H1 (cell line): ENCODE measurements around the gene PDZRN4. TPM values are rescaled to one million over a fixed set of nuclear protein-coding genes. Genes with fewer than 3 reads are reported as not detected.

Experiments
- CTCF ChIA-PET: fragments of 300-600 bp; sonication (Branson Sonifier 250); formaldehyde crosslinking; loops from one replicate; lab custom pipeline; 2021; ENCODE audit not compliant: partially characterized antibody; lab: Charles Lee
- POLR2A ChIA-PET: fragments of 300-600 bp; sonication (Branson Sonifier 250); formaldehyde crosslinking; loops from one replicate; lab custom pipeline; 2021; ENCODE audit warnings: inconsistent platforms; ENCODE audit not compliant: partially characterized antibody; lab: Charles Lee
- DNase-seq, 2 experiments: peaks; one replicate each; pipeline versions ENCODE4 v3.0.0 to v3.0.0-alpha.2; 2010 to 2022; ENCODE audit warnings: low spot score in 2 of 2, low read depth in 1 of 2, mixed read lengths in 1 of 2
- FAIRE-seq: peaks from 2 replicates; lab custom pipeline; 2011; peaks lifted over from hg19 to GRCh38; lab: Jason Lieb, UNC
- H2AFZ ChIP-seq: 2 replicates; pipeline ENCODE4 v1.8.1; 2012; ENCODE audit warnings: low read length, inconsistent platforms
- H2AK5ac ChIP-seq: 2 replicates; pipeline ENCODE4 v1.6.1; 2013; ENCODE audit warnings: low read depth, low read length
- H2BK120ac ChIP-seq: replicated peaks from 2 replicates; pipeline ENCODE3; 2013; ENCODE audit warnings: low read depth, low read length, inconsistent platforms
- H2BK12ac ChIP-seq: 2 replicates; pipeline ENCODE4 v1.6.1; 2013; ENCODE audit warnings: low read depth, low read length
- H2BK15ac ChIP-seq: 2 replicates; pipeline ENCODE4 v1.6.1; 2013; ENCODE audit warnings: low read length
- H2BK20ac ChIP-seq: 2 replicates; pipeline ENCODE4 v1.6.1; 2013; ENCODE audit warnings: low read length
- H2BK5ac ChIP-seq: 2 replicates; pipeline ENCODE4 v1.6.1; 2013; ENCODE audit warnings: low read depth, low read length
- H3K14ac ChIP-seq: 2 replicates; pipeline ENCODE4 v1.6.1; 2013; ENCODE audit warnings: inconsistent platforms; ENCODE audit not compliant: insufficient read length
- H3K18ac ChIP-seq: 2 replicates; pipeline ENCODE4 v1.6.1; 2013; ENCODE audit warnings: low read length; ENCODE audit errors: extremely low read depth
- H3K23ac ChIP-seq: 2 replicates; pipeline ENCODE4 v1.6.1; 2013; ENCODE audit warnings: inconsistent platforms; ENCODE audit not compliant: insufficient read length
- H3K23me2 ChIP-seq: 2 replicates; pipeline ENCODE4 v1.6.1; 2013; ENCODE audit warnings: low read depth, low read length
- H3K27ac ChIP-seq: 2 replicates; pipeline ENCODE4 v1.6.1; 2011; ENCODE audit warnings: low read depth, low read length, inconsistent platforms
- H3K27me3 ChIP-seq, 4 experiments: replicated peaks in 1 of 4; 1 replicate in 1 of 4; 2 replicates in 3 of 4; pipeline versions ENCODE4 v1.6.1 to v1.8.1; 2011 to 2013; ENCODE audit warnings: low read length in 3 of 4, mild to moderate bottlenecking in 3 of 4, inconsistent platforms in 2 of 4, mixed read lengths in 2 of 4, moderate library complexity in 1 of 4; ENCODE audit not compliant: control insufficient read depth in 3 of 4, insufficient read depth in 3 of 4; ENCODE audit errors: extremely low read depth in 1 of 4
- H3K36me3 ChIP-seq, 4 experiments: 2 replicates each; pipeline versions ENCODE4 v1.6.1 to v1.8.1; 2011 to 2013; ENCODE audit warnings: mild to moderate bottlenecking in 4 of 4, low read length in 3 of 4, moderate library complexity in 2 of 4, control low read depth in 1 of 4, inconsistent platforms in 1 of 4; ENCODE audit not compliant: insufficient read depth in 4 of 4, control insufficient read depth in 2 of 4
- H3K4ac ChIP-seq: replicated peaks from 2 replicates; pipeline ENCODE3; 2013; ENCODE audit warnings: low read length, low read depth, mixed read lengths, inconsistent platforms; ENCODE audit not compliant: insufficient read length
- H3K4me1 ChIP-seq, 4 experiments: replicated peaks in 1 of 4; 1 replicate in 1 of 4; 2 replicates in 3 of 4; pipeline versions ENCODE4 v1.6.1 to v1.8.1; 2011 to 2013; ENCODE audit warnings: low read length in 3 of 4, inconsistent platforms in 2 of 4, mixed read lengths in 1 of 4; ENCODE audit not compliant: insufficient read depth in 4 of 4, control insufficient read depth in 3 of 4
- H3K4me2 ChIP-seq, 2 experiments: 2 replicates each; pipeline versions ENCODE4 v1.6.1 to v1.8.1; 2011 to 2013; ENCODE audit warnings: low read depth in 2 of 2, low read length in 2 of 2, control low read depth in 1 of 2, inconsistent platforms in 1 of 2, mild to moderate bottlenecking in 1 of 2; ENCODE audit not compliant: insufficient read depth in 1 of 2
- H3K4me3 ChIP-seq, 4 experiments: fragments of 200-600, 300-600 bp in 1 of 4; sonication (generic), shearing (Covaris generic), sonication (Bioruptor Twin) in 1 of 4; 2 replicates each; pipeline versions ENCODE4 v1.5.1 to v1.8.1; 2011 to 2016; ENCODE audit warnings: low read length in 4 of 4, low read depth in 3 of 4, control low read depth in 2 of 4, inconsistent platforms in 2 of 4, mild to moderate bottlenecking in 2 of 4, mixed read lengths in 1 of 4, moderate library complexity in 1 of 4; ENCODE audit not compliant: insufficient read depth in 2 of 4; ENCODE audit errors: extremely low read depth in 1 of 4
- H3K56ac ChIP-seq: replicated peaks from 2 replicates; pipeline ENCODE3; 2013; ENCODE audit warnings: low read depth, mild to moderate bottlenecking, mixed read lengths, low read length, inconsistent platforms; ENCODE audit not compliant: insufficient read length
- H3K79me1 ChIP-seq: 2 replicates; pipeline ENCODE4 v1.6.1; 2013; ENCODE audit warnings: low read depth, low read length, control low read depth
- H3K79me2 ChIP-seq, 2 experiments: 2 replicates each; pipeline versions ENCODE4 v1.6.1 to v1.8.1; 2012 to 2013; ENCODE audit warnings: low read length in 2 of 2, mild to moderate bottlenecking in 2 of 2, inconsistent platforms in 1 of 2; ENCODE audit not compliant: insufficient read depth in 2 of 2, control insufficient read depth in 1 of 2
- H3K9ac ChIP-seq, 4 experiments: replicated peaks in 1 of 4; 1 replicate in 1 of 4; 2 replicates in 3 of 4; pipeline versions ENCODE4 v1.6.1 to v1.8.1; 2011 to 2013; ENCODE audit warnings: low read depth in 3 of 4, low read length in 3 of 4, control low read depth in 2 of 4, mild to moderate bottlenecking in 2 of 4, moderate library complexity in 2 of 4, inconsistent platforms in 1 of 4; ENCODE audit errors: extremely low read depth in 1 of 4
- H3K9me3 ChIP-seq, 2 experiments: 2 replicates each; pipeline versions ENCODE4 v1.6.1 to v1.8.1; 2012 to 2013; ENCODE audit warnings: mild to moderate bottlenecking in 2 of 2, moderate library complexity in 2 of 2, control low read depth in 1 of 2, inconsistent platforms in 1 of 2, low read depth in 1 of 2, low read length in 1 of 2, mixed read lengths in 1 of 2; ENCODE audit not compliant: insufficient read depth in 2 of 2
- H4K20me1 ChIP-seq, 2 experiments: replicated peaks in 1 of 2; 2 replicates each; pipeline versions ENCODE3 to v1.8.1; 2011 to 2013; ENCODE audit warnings: inconsistent platforms in 2 of 2, low read length in 2 of 2, mild to moderate bottlenecking in 1 of 2; ENCODE audit not compliant: insufficient read depth in 2 of 2, control insufficient read depth in 1 of 2
- H4K5ac ChIP-seq: 2 replicates; pipeline ENCODE4 v1.6.1; 2013; ENCODE audit warnings: low read length, low read depth, mixed read lengths, inconsistent platforms; ENCODE audit not compliant: insufficient read length
- H4K8ac ChIP-seq: 2 replicates; pipeline ENCODE4 v1.8.0; 2013; ENCODE audit warnings: mild to moderate bottlenecking, moderate library complexity, low read length, inconsistent platforms; ENCODE audit not compliant: insufficient read depth; ENCODE audit errors: extremely low read depth
- H4K91ac ChIP-seq: replicated peaks from 2 replicates; pipeline ENCODE3; 2013; ENCODE audit warnings: low read length, mixed read lengths, inconsistent platforms; ENCODE audit not compliant: insufficient read length
- ASH2L ChIP-seq: fragments of 200-600, 300-600 bp; sonication (generic); IDR thresholded peaks from one replicate; pipeline ENCODE4 v1.7.1; 2017; ENCODE audit warnings: low read length
- CBX5 ChIP-seq: fragments of 300-800, 300-1000 bp; sonication (generic); IDR thresholded peaks from 2 replicates; pipeline ENCODE4 v1.7.1; 2016; ENCODE audit warnings: antibody characterized with exemption, low read length, low read depth
- JUND ChIP-seq: IDR thresholded peaks from 2 replicates; pipeline ENCODE4 v1.6.1; 2011; ENCODE audit warnings: mild to moderate bottlenecking, improper control_type of control experiment, low read length
- KDM1A ChIP-seq: fragments of 200-600, 300-600 bp; sonication (generic); IDR thresholded peaks from 2 replicates; pipeline ENCODE4 v1.7.1; 2016; ENCODE audit warnings: mild to moderate bottlenecking, low read length, borderline replicate concordance
- KDM4A ChIP-seq: IDR thresholded peaks from one replicate; pipeline ENCODE4 v1.7.1; 2012; ENCODE audit warnings: low read depth, mild to moderate bottlenecking, moderate library complexity, low read length, inconsistent platforms; ENCODE audit not compliant: severe bottlenecking
- POLR2AphosphoS5 ChIP-seq: IDR thresholded peaks from 2 replicates; pipeline ENCODE4 v1.6.1; 2011; ENCODE audit warnings: low read depth, low read length
- RBBP5 ChIP-seq: IDR thresholded peaks from 2 replicates; pipeline ENCODE4 v1.7.1; 2012; ENCODE audit warnings: low read depth, mild to moderate bottlenecking, inconsistent platforms, low read length, moderate library complexity, borderline replicate concordance
- SAP30 ChIP-seq: fragments of 300-600 bp; sonication (generic); IDR thresholded peaks from 2 replicates; pipeline ENCODE4 v1.7.1; 2012; ENCODE audit warnings: low read length, moderate library complexity, mild to moderate bottlenecking, inconsistent platforms; ENCODE audit not compliant: insufficient read depth, insufficient replicate concordance
- SRF ChIP-seq: IDR thresholded peaks from 2 replicates; pipeline ENCODE4 v1.6.1; 2011; ENCODE audit warnings: mild to moderate bottlenecking, low read depth, low read length, moderate library complexity
- YY1 ChIP-seq: IDR thresholded peaks from 2 replicates; pipeline ENCODE4 v1.6.1; 2011; ENCODE audit warnings: low read depth, mild to moderate bottlenecking, low read length
- WGBS, 2 experiments: shearing (Covaris generic) in 1 of 2; methylation state at CpG; one replicate each; pipeline versions ENCODE4 v1.1.6 to v1.1.7; 2013 to 2015; ENCODE audit warnings: low lambda C conversion rate in 2 of 2, mixed read lengths in 2 of 2, inconsistent platforms in 1 of 2, low coverage in 1 of 2, missing lambda C conversion rate in 1 of 2; ENCODE audit not compliant: insufficient replicate concordance in 2 of 2, insufficient coverage in 1 of 2, insufficient read length in 1 of 2; ENCODE audit errors: extremely low coverage in 1 of 2, missing lambda C conversion rate in 1 of 2; 5-methylcytosine and 5-hydroxymethylcytosine counted together
- polyA plus RNA-seq, 7 experiments: library from polyadenylated mRNA; depleted of rRNA in 3 of 7; stranded (reverse) in 5 of 7; unstranded in 2 of 7; fragments of >200 nt in 5 of 7; fragments of 200-250 nt in 2 of 7; gene quantifications; 1 replicate in 5 of 7; 2 replicates in 1 of 7; 4 replicates in 1 of 7; pipeline versions ENCODE4 v1.2.1 to v1.2.3, GENCODE V29; 2011 to 2013; ENCODE audit warnings: missing spikeins in 2 of 7, mixed read lengths in 2 of 7
- total RNA-seq: library from RNA; stranded (reverse); fragmentation: NEBNext Ultra II Directional; extraction: Animal tissue kit (Norgen Biotek cat#: 25700); gene quantifications from 2 replicates; pipeline ENCODE4 v1.2.1, GENCODE V29; 2021
- TF ChIP-seq, protein P1 (sequence below): IDR thresholded peaks from 2 replicates; pipeline ENCODE4 v1.6.1; 2011; ENCODE audit warnings: low read depth, mild to moderate bottlenecking, low read length; ENCODE audit not compliant: insufficient read depth
- TF ChIP-seq, protein P2 (sequence below): IDR thresholded peaks from 2 replicates; pipeline ENCODE4 v1.6.1; 2011; ENCODE audit warnings: low read length, improper control_type of control experiment
- TF ChIP-seq, protein P3 (sequence below): IDR thresholded peaks from 2 replicates; pipeline ENCODE4 v1.6.1; 2012; ENCODE audit warnings: inconsistent platforms

Gene PDZRN4
- total and polyA plus RNA-seq, 2 of the 8 experiments (the other 6 are each of a cell fraction or from before 2014, with no cell fraction given) = not detected

DNA sequence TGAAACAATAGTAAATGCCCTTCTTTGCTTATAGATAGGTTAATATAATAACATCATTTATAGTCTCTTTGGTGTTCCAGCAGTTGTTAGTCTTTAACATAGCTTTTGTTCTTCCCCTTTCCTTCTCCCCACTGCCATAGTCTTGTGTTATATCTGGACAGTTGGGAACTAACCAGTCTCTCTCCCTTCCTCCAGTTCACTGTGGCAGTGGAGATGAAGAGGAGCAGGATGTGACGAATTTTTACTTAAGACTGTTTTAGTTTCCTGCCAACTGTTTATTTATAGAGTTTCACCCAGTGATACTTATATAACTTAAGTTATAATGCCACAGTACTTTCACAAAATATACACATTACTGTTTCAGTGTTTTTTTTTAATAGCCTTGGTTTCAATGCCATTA is 277.4 kb downstream of the PDZRN4 start:
- CTCF ChIA-PET = interaction anchor here (0.6 to 0.8 kb wide), 2 partner anchors 24 to 630 kb away, joined by 3 read pairs; no protein-coding TSS in a partner anchor
- Histone ChIP-seq H4K91ac (no peak overlapping the region), H3K9me3 (no peaks in the 10 kb centered on the region), H4K5ac (no peak overlapping the region), H3K23ac (no peak overlapping the region), H2AFZ (no peak overlapping the region), H3K4ac (no peak overlapping the region), H2AK5ac (no peak overlapping the region), H2BK12ac (no peak overlapping the region), H3K4me2 (no peak overlapping the region), H3K18ac (no peak overlapping the region), H2BK5ac (no peak overlapping the region), H3K4me1 (peaks cover 0 to 7% (median 1%) of the 10 kb centered on the region in 4 experiments; a peak in 3 of 7 replicates), H2BK15ac (no peak overlapping the region), H4K8ac (no peak overlapping the region), H3K23me2 (no peaks in the 10 kb centered on the region), H3K79me1 (no peaks in the 10 kb centered on the region), H4K20me1 (no peaks in the 10 kb centered on the region), H2BK20ac (no peak overlapping the region), H3K27me3 (no peaks in the 10 kb centered on the region), H3K9ac (no peak overlapping the region), H3K27ac (no peak overlapping the region), H3K36me3 (no peaks in the 10 kb centered on the region), H3K56ac (no peak overlapping the region), H3K14ac (no peak overlapping the region), H3K4me3 (no peak overlapping the region), H3K79me2 (no peaks in the 10 kb centered on the region), H2BK120ac (no peak overlapping the region)
- FAIRE-seq = no peak
- 89% methylated on average over 1 of the region's 1 CpG; no CpG with 5 or more reads in 1 of the 2 experiments for WGBS, 2 experiments
- DNase-seq = no peak
- POLR2A ChIA-PET = no interaction called here
- no peak for TF ChIP-seq POLR2AphosphoS5
- no peak for TF ChIP-seq SRF
- TF ChIP-seq, protein P1, sequence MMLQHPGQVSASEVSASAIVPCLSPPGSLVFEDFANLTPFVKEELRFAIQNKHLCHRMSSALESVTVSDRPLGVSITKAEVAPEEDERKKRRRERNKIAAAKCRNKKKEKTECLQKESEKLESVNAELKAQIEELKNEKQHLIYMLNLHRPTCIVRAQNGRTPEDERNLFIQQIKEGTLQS = no peak
- no peak for TF ChIP-seq ASH2L
- no peak for TF ChIP-seq KDM1A
- no peak for TF ChIP-seq YY1
- TF ChIP-seq, protein P2, sequence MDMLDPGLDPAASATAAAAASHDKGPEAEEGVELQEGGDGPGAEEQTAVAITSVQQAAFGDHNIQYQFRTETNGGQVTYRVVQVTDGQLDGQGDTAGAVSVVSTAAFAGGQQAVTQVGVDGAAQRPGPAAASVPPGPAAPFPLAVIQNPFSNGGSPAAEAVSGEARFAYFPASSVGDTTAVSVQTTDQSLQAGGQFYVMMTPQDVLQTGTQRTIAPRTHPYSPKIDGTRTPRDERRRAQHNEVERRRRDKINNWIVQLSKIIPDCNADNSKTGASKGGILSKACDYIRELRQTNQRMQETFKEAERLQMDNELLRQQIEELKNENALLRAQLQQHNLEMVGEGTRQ = no peak
- no peak for TF ChIP-seq JUND
- no peak for TF ChIP-seq SAP30
- TF ChIP-seq, protein P3, sequence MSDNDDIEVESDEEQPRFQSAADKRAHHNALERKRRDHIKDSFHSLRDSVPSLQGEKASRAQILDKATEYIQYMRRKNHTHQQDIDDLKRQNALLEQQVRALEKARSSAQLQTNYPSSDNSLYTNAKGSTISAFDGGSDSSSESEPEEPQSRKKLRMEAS = no peak
- no peak for TF ChIP-seq RBBP5
- no peak for TF ChIP-seq CBX5
- no peak for TF ChIP-seq KDM4A
